IMR-90 (cell line): Measurements from ENCODE around the gene PCP4. TPM values are rescaled to one million over a fixed set of nuclear protein-coding genes. Genes with fewer than 3 reads are reported as not detected.

Experiments used
- ATAC-seq: fragments of 200-7000 bp; cut with Tn5 transposase; 2 replicates; pipeline ENCODE4 v1.9.1; 2020; ENCODE audit warnings: low read depth, mild to moderate bottlenecking, moderate library complexity
- BruUV-seq: library from RNA; stranded (reverse); fragments of 400-500 nt; replicated peaks from 2 replicates; lab custom pipeline; 2021; lab: Mats Ljungman, UMichigan
- CTCF ChIA-PET: fragments of 300-600 bp; formaldehyde crosslinking; extraction: SDS; loops from one replicate; lab custom pipeline; 2021; ENCODE audit warnings: antibody characterized with exemption; lab: Yijun Ruan, JAX
- POLR2A ChIA-PET: fragments of 300-600 bp; sonication (Branson Sonifier 250); formaldehyde crosslinking; loops from one replicate; lab custom pipeline; 2022; ENCODE audit warnings: antibody characterized with exemption; ENCODE audit not compliant: unreplicated experiment; lab: Charles Lee
- DNase-seq: peaks from one replicate; pipeline ENCODE4 v3.0.0; 2013
- H2AFZ ChIP-seq: replicated peaks from 2 replicates; pipeline ENCODE3; 2013; ENCODE audit warnings: low read length, mild to moderate bottlenecking; ENCODE audit not compliant: poor library complexity
- H2AK5ac ChIP-seq: 2 replicates; pipeline ENCODE4 v1.6.1; 2013; ENCODE audit warnings: low read depth, low read length, inconsistent platforms
- H2AK9ac ChIP-seq: replicated peaks from 2 replicates; pipeline ENCODE3; 2013; ENCODE audit warnings: mild to moderate bottlenecking, low read depth, low read length, moderate library complexity; ENCODE audit not compliant: poor library complexity
- H2BK120ac ChIP-seq: 2 replicates; pipeline ENCODE4 v1.6.1; 2013; ENCODE audit warnings: low read depth, low read length, inconsistent platforms
- H2BK15ac ChIP-seq: 3 replicates; pipeline ENCODE4 v1.6.1; 2013; ENCODE audit warnings: low read depth, low read length, inconsistent platforms
- H2BK20ac ChIP-seq: 2 replicates; pipeline ENCODE4 v1.6.1; 2013; ENCODE audit warnings: low read depth, mild to moderate bottlenecking, inconsistent platforms, low read length, moderate library complexity
- H2BK5ac ChIP-seq: 2 replicates; pipeline ENCODE4 v1.6.1; 2013; ENCODE audit warnings: mild to moderate bottlenecking, low read depth, low read length, inconsistent platforms; ENCODE audit not compliant: poor library complexity, severe bottlenecking
- H3K14ac ChIP-seq: replicated peaks from 2 replicates; pipeline ENCODE4 v1.6.1; 2013; ENCODE audit warnings: low read depth, low read length, inconsistent platforms
- H3K18ac ChIP-seq: 2 replicates; pipeline ENCODE4 v1.6.1; 2013; ENCODE audit warnings: low read depth, low read length, control low read depth
- H3K23ac ChIP-seq: 2 replicates; pipeline ENCODE4 v1.6.1; 2013; ENCODE audit warnings: low read depth, low read length, inconsistent platforms
- H3K27ac ChIP-seq: 2 replicates; pipeline ENCODE4 v1.5.1; 2013; ENCODE audit warnings: mild to moderate bottlenecking, control low read depth, low read length; ENCODE audit not compliant: insufficient read depth
- H3K27me3 ChIP-seq: 2 replicates; pipeline ENCODE4 v1.6.1; 2013; ENCODE audit warnings: low read length; ENCODE audit not compliant: control insufficient read depth, insufficient read depth
- H3K36me3 ChIP-seq: 2 replicates; pipeline ENCODE4 v1.6.1; 2013; ENCODE audit warnings: low read length, mixed read lengths; ENCODE audit not compliant: control insufficient read depth, insufficient read depth
- H3K4ac ChIP-seq: 2 replicates; pipeline ENCODE4 v1.6.1; 2013; ENCODE audit warnings: low read depth, low read length, inconsistent platforms
- H3K4me1 ChIP-seq: 2 replicates; pipeline ENCODE4 v1.6.1; 2013; ENCODE audit warnings: low read length, mixed read lengths; ENCODE audit not compliant: control insufficient read depth, insufficient read depth
- H3K4me2 ChIP-seq: 2 replicates; pipeline ENCODE4 v1.6.1; 2013; ENCODE audit warnings: low read depth, mild to moderate bottlenecking, control low read depth, low read length, moderate library complexity
- H3K4me3 ChIP-seq: 2 replicates; pipeline ENCODE4 v1.5.1; 2013; ENCODE audit warnings: low read depth, mild to moderate bottlenecking, control low read depth, low read length, moderate library complexity; ENCODE audit not compliant: insufficient read depth
- H3K56ac ChIP-seq: 2 replicates; pipeline ENCODE4 v1.6.1; 2013; ENCODE audit warnings: low read length, inconsistent platforms; ENCODE audit not compliant: insufficient read depth; ENCODE audit errors: extremely low read depth
- H3K79me1 ChIP-seq, 2 experiments: 2 replicates each; pipeline ENCODE4 v1.6.1; 2013; ENCODE audit warnings: low read length in 2 of 2, inconsistent platforms in 1 of 2, low read depth in 1 of 2
- H3K9ac ChIP-seq: 2 replicates; pipeline ENCODE4 v1.6.1; 2013; ENCODE audit warnings: low read depth, low read length, control low read depth
- H3K9me1 ChIP-seq: 2 replicates; pipeline ENCODE4 v1.6.1; 2013; ENCODE audit warnings: low read length, inconsistent platforms; ENCODE audit not compliant: insufficient read depth
- H3K9me3 ChIP-seq: 2 replicates; pipeline ENCODE4 v1.6.1; 2013; ENCODE audit warnings: low read length; ENCODE audit not compliant: control insufficient read depth, insufficient read depth
- H4K20me1 ChIP-seq: 2 replicates; pipeline ENCODE4 v1.6.1; 2013; ENCODE audit warnings: low read length, inconsistent platforms; ENCODE audit not compliant: insufficient read depth
- H4K5ac ChIP-seq: 2 replicates; pipeline ENCODE4 v1.6.1; 2013; ENCODE audit warnings: mild to moderate bottlenecking, low read depth, low read length, control low read depth
- H4K8ac ChIP-seq, 2 experiments: 2 replicates each; pipeline ENCODE4 v1.6.1; 2013; ENCODE audit warnings: low read depth in 2 of 2, low read length in 2 of 2, control low read depth in 1 of 2, inconsistent platforms in 1 of 2
- H4K91ac ChIP-seq: 2 replicates; pipeline ENCODE4 v1.6.1; 2013; ENCODE audit warnings: low read depth, low read length, inconsistent platforms; ENCODE audit not compliant: insufficient read depth
- CEBPB ChIP-seq: IDR thresholded peaks from 2 replicates; pipeline ENCODE4 v1.6.1; 2012; ENCODE audit warnings: low read depth, low read length, improper control_type of control experiment
- CHD1 ChIP-seq: IDR thresholded peaks from 2 replicates; pipeline ENCODE4 v1.6.1; 2012; ENCODE audit warnings: low read depth, low read length, improper control_type of control experiment
- CTCF ChIP-seq: conservative IDR thresholded peaks from 2 replicates; pipeline ENCODE4 v1.5.1; 2012; ENCODE audit warnings: mild to moderate bottlenecking, low read depth, low read length, improper control_type of control experiment
- ELK1 ChIP-seq: fragments of 150-350 bp; IDR thresholded peaks from 2 replicates; pipeline ENCODE4 v1.6.1; 2016; ENCODE audit warnings: low read depth, mild to moderate bottlenecking, low read length, moderate library complexity, borderline replicate concordance
- MAFK ChIP-seq: IDR thresholded peaks from 2 replicates; pipeline ENCODE4 v1.6.1; 2012; ENCODE audit warnings: low read depth, low read length, improper control_type of control experiment
- MAZ ChIP-seq: IDR thresholded peaks from 2 replicates; pipeline ENCODE4 v1.6.1; 2012; ENCODE audit warnings: low read depth, mild to moderate bottlenecking, low read length, improper control_type of control experiment, moderate library complexity, borderline replicate concordance
- MXI1 ChIP-seq: IDR thresholded peaks from 2 replicates; pipeline ENCODE4 v1.6.1; 2012; ENCODE audit warnings: low read depth, mild to moderate bottlenecking, low read length, moderate library complexity, borderline replicate concordance
- NFE2L2 ChIP-seq: fragments of 150-350 bp; IDR thresholded peaks from 2 replicates; pipeline ENCODE4 v1.6.1; 2016; ENCODE audit warnings: low read depth, mild to moderate bottlenecking, low read length
- POLR2A ChIP-seq: IDR thresholded peaks from 2 replicates; pipeline ENCODE4 v1.6.1; 2012; ENCODE audit warnings: mild to moderate bottlenecking, low read depth, low read length
- RAD21 ChIP-seq: IDR thresholded peaks from 2 replicates; pipeline ENCODE4 v1.6.1; 2012; ENCODE audit warnings: low read length, improper control_type of control experiment
- RCOR1 ChIP-seq: IDR thresholded peaks from 2 replicates; pipeline ENCODE4 v1.6.1; 2012; ENCODE audit warnings: mild to moderate bottlenecking, low read length, improper control_type of control experiment; ENCODE audit not compliant: insufficient replicate concordance
- SMC3 ChIP-seq: fragments of 150-350 bp; IDR thresholded peaks from 2 replicates; pipeline ENCODE4 v1.6.1; 2016; ENCODE audit warnings: low read depth, mild to moderate bottlenecking, antibody characterized with exemption, low read length, moderate library complexity
- WGBS, 2 experiments: methylation state at CpG; one replicate each; pipeline versions ENCODE4 v1.1.5 to v1.1.7; 2013; ENCODE audit warnings: missing lambda C conversion rate in 2 of 2; ENCODE audit not compliant: insufficient read length in 1 of 2; ENCODE audit errors: extremely low coverage in 2 of 2; 5-methylcytosine and 5-hydroxymethylcytosine counted together
- dilution Hi-C: fragments of 300-500 bp; cut with HindIII; formaldehyde crosslinking; loops from one replicate; pipeline ENCODE4 v1.14.3; 2018; ENCODE audit warnings: low sequenced_read_pairs; ENCODE audit not compliant: unreplicated experiment
- in situ Hi-C: fragments of 300-500 bp; cut with MboI; formaldehyde crosslinking; loops from 3 replicates; pipeline ENCODE4 v1.14.3; 2019; ENCODE audit warnings: low sequenced_read_pairs, inconsistent platforms, mixed read lengths
- intact Hi-C: fragments of 100-400 bp; cut with micrococcal nuclease; formaldehyde crosslinking; loops from 2 replicates; pipeline ENCODE4 v1.10.0; 2022
- polyA plus RNA-seq, 3 experiments: library from polyadenylated mRNA; depleted of rRNA; stranded (reverse); fragments of >200 nt; gene quantifications; 2 replicates each; pipeline ENCODE4 v1.2.3, GENCODE V29; 2012; ENCODE audit warnings: low replicate concordance in 1 of 3
- total RNA-seq: library from RNA; depleted of rRNA; stranded (reverse); fragments of >200 nt; gene quantifications from 2 replicates; pipeline ENCODE4 v1.2.3, GENCODE V29; 2012

Gene PCP4
- total and polyA plus RNA-seq, 2 of the 4 experiments (the other 2 are of a cell fraction), result not detected

GRCh38 chr21:39845571-39846130 is 21.6 kb upstream of the PCP4 start:
- dilution Hi-C loops, result no loop called here
- intact Hi-C loops, result no loop called here
- ATAC-seq, result no peak

More at GRCh38 chr21:39845571-39846130, 21.6 kb upstream of the PCP4 start:
- Histone ChIP-seq H3K4me3 (no peak overlapping the region), H3K4ac (no peak overlapping the region), H4K5ac (no peak overlapping the region), H4K20me1 (no peaks in the 10 kb centered on the region), H2BK5ac (no peak overlapping the region), H3K27me3 (no peaks in the 10 kb centered on the region), H3K4me2 (no peak overlapping the region), H3K23ac (no peak overlapping the region), H3K9ac (no peak overlapping the region), H3K36me3 (no peaks in the 10 kb centered on the region), H2AK9ac (no peak overlapping the region), H2BK120ac (no peak overlapping the region), H2BK20ac (no peak overlapping the region), H4K91ac (no peak overlapping the region), H3K14ac (no peak overlapping the region), H3K9me3 (peaks cover 47% of the 10 kb centered on the region), H2BK15ac (no peak overlapping the region), H3K4me1 (no peaks in the 10 kb centered on the region), H3K9me1 (no peaks in the 10 kb centered on the region), H3K18ac (no peak overlapping the region), H3K27ac (no peak overlapping the region), H2AK5ac (no peak overlapping the region), H2AFZ (no peak overlapping the region), H3K79me1 (no peaks in the 10 kb centered on the region), H3K56ac (no peak overlapping the region), H4K8ac (no peak overlapping the region)
- ChIA-PET POLR2A (no interaction called here), CTCF (no interaction called here)
- no peak for TF ChIP-seq CHD1
- TF ChIP-seq POLR2A, result no peak
- TF ChIP-seq CTCF, result no peak
- no peak for TF ChIP-seq RAD21
- no peak for TF ChIP-seq CEBPB
- no peak for TF ChIP-seq RCOR1
- no peak for TF ChIP-seq ELK1
- TF ChIP-seq MAZ, result no peak
- no peak for TF ChIP-seq MXI1
- no peak for TF ChIP-seq NFE2L2
- no peak for TF ChIP-seq SMC3
- no peak for TF ChIP-seq MAFK
- no peak for DNase-seq
- no TSS peak for BruUV-seq
- in situ Hi-C loops, result no loop called here
- no CpG with 5 or more reads among the region's 6 CpGs for WGBS, 2 experiments
